Measurements from ENCODE around the gene TSPAN10. TPM values are rescaled to one million over a fixed set of nuclear protein-coding genes. Genes with fewer than 3 reads are reported as not detected.
A peak's percentile ranks its signal among the peaks of the same experiment; 100 is the strongest.

The TSPAN10 gene
- total and polyA plus RNA-seq, 2 of the 13 experiments (the other 11 are each of a cell fraction or from before 2014, with no cell fraction given): 0.54 to 0.75 TPM

DNA sequence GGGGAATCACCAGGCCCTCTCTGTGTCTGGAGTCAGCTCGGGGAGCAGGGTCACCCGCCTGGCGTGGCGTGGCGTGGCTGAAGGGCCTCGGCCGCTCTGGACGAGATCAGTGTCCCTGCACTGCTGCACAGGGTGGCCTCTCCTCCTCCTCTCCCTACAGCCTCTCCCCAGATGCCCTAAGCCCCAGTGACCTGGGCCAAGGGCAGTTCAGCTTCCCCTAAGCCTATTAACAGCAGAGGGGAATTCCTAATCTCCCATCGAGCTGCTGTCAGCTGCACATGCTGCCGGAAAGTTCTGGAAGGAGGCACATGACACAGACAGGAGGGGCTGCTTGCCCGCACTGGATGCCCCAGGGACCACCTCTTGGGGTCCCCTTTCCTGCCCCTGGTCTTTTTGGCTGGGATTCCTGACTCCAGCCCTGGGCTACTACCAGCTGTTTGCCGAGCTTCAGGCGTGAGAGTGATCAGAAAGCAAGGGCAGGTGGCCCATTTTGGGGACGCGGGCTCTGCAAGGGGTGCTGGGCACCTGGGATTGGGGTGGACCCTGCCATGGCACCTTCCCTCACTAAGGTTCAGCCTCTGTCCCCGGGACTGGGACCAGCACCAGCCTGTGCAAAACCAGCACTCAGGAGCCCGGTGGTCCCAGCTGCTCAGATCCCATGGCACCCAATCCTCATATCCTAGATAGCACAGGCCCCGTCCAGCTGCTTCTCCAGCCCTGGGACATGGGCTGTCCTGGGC, 18.6 kb downstream of the TSPAN10 start (continued):
- TF ChIP-seq, protein P1, sequence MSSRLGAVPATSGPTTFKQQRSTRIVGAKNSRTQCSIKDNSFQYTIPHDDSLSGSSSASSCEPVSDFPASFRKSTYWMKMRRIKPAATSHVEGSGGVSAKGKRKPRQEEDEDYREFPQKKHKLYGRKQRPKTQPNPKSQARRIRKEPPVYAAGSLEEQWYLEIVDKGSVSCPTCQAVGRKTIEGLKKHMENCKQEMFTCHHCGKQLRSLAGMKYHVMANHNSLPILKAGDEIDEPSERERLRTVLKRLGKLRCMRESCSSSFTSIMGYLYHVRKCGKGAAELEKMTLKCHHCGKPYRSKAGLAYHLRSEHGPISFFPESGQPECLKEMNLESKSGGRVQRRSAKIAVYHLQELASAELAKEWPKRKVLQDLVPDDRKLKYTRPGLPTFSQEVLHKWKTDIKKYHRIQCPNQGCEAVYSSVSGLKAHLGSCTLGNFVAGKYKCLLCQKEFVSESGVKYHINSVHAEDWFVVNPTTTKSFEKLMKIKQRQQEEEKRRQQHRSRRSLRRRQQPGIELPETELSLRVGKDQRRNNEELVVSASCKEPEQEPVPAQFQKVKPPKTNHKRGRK (CRISPR knock-in tag; IDR thresholded peaks at IDR 0.05): no peak
- TF ChIP-seq ZNF614 (CRISPR knock-in tag; IDR thresholded peaks at IDR 0.05; ENCODE audit: borderline replicate concordance) (0 out of 2 replicates have a peak, but pooled peaks have one; percentile 17), SOX13 (IDR thresholded peaks at IDR 0.05) (no peak), SOX13 (CRISPR knock-in tag; conservative IDR thresholded peaks at IDR 0.05 in 1 of 2, IDR thresholded peaks at IDR 0.05 in 1 of 2) (peak in 1 of 2 experiments; percentile 13; a peak in 1 of 4 replicates), ZNF691 (CRISPR knock-in tag; IDR thresholded peaks at IDR 0.05; ENCODE audit: borderline replicate concordance, low read depth) (0 out of 2 replicates have a peak, but pooled peaks have one; percentile 57), ATRX (CRISPR knock-in tag; IDR thresholded peaks at IDR 0.05; ENCODE audit: borderline replicate concordance) (no peak), ZNF234 (CRISPR knock-in tag; conservative IDR thresholded peaks at IDR 0.05) (no peak), FLYWCH1 (CRISPR knock-in tag; IDR thresholded peaks at IDR 0.05) (no peak), GATAD2A (CRISPR knock-in tag; IDR thresholded peaks at IDR 0.05) (peak; percentile 37; the same call in 1 of the 2 replicates), NR2F1 (CRISPR knock-in tag; IDR thresholded peaks at IDR 0.05) (peak in 1 of 2 experiments; percentile 49; a peak in 1 of 4 replicates), HOXA3 (CRISPR knock-in tag; IDR thresholded peaks at IDR 0.05) (peak; percentile 51; the same call in 1 of the 2 replicates), ZNF598 (CRISPR knock-in tag; IDR thresholded peaks at IDR 0.05; ENCODE audit: borderline replicate concordance) (0 out of 2 replicates have a peak, but pooled peaks have one; percentile 24), KDM5B (CRISPR knock-in tag; IDR thresholded peaks at IDR 0.05; ENCODE audit: borderline replicate concordance) (peak; percentile 39; the same call in 1 of the 2 replicates), BCL6 (CRISPR knock-in tag; IDR thresholded peaks at IDR 0.05) (peak; percentile 25; the same call in 1 of the 2 replicates), RXRB (CRISPR knock-in tag; IDR thresholded peaks at IDR 0.05; ENCODE audit: borderline replicate concordance) (peak; percentile 99), TEAD3 (CRISPR knock-in tag; optimal IDR thresholded peaks at IDR 0.05; ENCODE audit: borderline replicate concordance) (peak; percentile 59), THRA (CRISPR knock-in tag; IDR thresholded peaks at IDR 0.05; ENCODE audit: borderline replicate concordance) (peak; percentile 83; the same call in 1 of the 2 replicates), ZNF773 (CRISPR knock-in tag; IDR thresholded peaks at IDR 0.05; ENCODE audit: borderline replicate concordance) (no peak), ATF2 (CRISPR knock-in tag; IDR thresholded peaks at IDR 0.05) (0 out of 2 replicates have a peak, but pooled peaks have one; percentile 16), STAG1 (CRISPR knock-in tag; IDR thresholded peaks at IDR 0.05) (no peak)
- TF ChIP-seq, protein P2, sequence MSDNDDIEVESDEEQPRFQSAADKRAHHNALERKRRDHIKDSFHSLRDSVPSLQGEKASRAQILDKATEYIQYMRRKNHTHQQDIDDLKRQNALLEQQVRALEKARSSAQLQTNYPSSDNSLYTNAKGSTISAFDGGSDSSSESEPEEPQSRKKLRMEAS (IDR thresholded peaks at IDR 0.05): peak; percentile 83
- TF ChIP-seq, protein P3, sequence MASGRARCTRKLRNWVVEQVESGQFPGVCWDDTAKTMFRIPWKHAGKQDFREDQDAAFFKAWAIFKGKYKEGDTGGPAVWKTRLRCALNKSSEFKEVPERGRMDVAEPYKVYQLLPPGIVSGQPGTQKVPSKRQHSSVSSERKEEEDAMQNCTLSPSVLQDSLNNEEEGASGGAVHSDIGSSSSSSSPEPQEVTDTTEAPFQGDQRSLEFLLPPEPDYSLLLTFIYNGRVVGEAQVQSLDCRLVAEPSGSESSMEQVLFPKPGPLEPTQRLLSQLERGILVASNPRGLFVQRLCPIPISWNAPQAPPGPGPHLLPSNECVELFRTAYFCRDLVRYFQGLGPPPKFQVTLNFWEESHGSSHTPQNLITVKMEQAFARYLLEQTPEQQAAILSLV (CRISPR knock-in tag; IDR thresholded peaks at IDR 0.05; ENCODE audit: borderline replicate concordance): peak; percentile 66; the same call in 1 of the 2 replicates

All from HepG2 (cell line).